HEK293 (cell line): ENCODE data around the gene ISYNA1.
A peak's percentile ranks its signal among the peaks of the same experiment; 100 is the strongest.

ENCODE experiments used
- CTCF ChIA-PET: fragments of 350-600 bp; formaldehyde crosslinking; extraction: SDS; loops from one replicate; lab custom pipeline; 2021; ENCODE audit warnings: antibody characterized with exemption; lab: Yijun Ruan, JAX
- POLR2A ChIA-PET: fragments of 300-600 bp; formaldehyde crosslinking; extraction: SDS; loops from one replicate; lab custom pipeline; 2020; ENCODE audit warnings: antibody characterized with exemption, inconsistent platforms; lab: Yijun Ruan, JAX
- H3K27ac ChIP-seq: fragments of 200-500 bp; sonication (Bioruptor generic); 2 replicates; pipeline ENCODE4 v1.5.1; 2014; ENCODE audit warnings: low read depth, low read length, control low read depth, inconsistent platforms; ENCODE audit errors: extremely low read depth
- H3K36me3 ChIP-seq, 2 experiments: fragments of 200-500 bp in 1 of 2; sonication (Bioruptor generic) in 1 of 2; 1 replicate in 1 of 2; 2 replicates in 1 of 2; pipeline ENCODE4 v1.5.1; 2014 to 2017; ENCODE audit warnings: inconsistent platforms in 2 of 2, low read length in 2 of 2; ENCODE audit not compliant: control insufficient read depth in 2 of 2, insufficient read depth in 1 of 2
- H3K4me1 ChIP-seq: fragments of 200-500 bp; sonication (Bioruptor generic); 2 replicates; pipeline ENCODE4 v1.5.1; 2014; ENCODE audit warnings: mild to moderate bottlenecking, low read length, inconsistent platforms; ENCODE audit not compliant: control insufficient read depth, insufficient read depth
- H3K4me3 ChIP-seq: 2 replicates; pipeline ENCODE4 v1.5.1; 2011; ENCODE audit warnings: low read depth, mild to moderate bottlenecking, control low read depth, low read length, moderate library complexity
- H3K9me3 ChIP-seq: fragments of 200-500 bp; sonication (Bioruptor generic); 2 replicates; pipeline ENCODE4 v1.5.1; 2014; ENCODE audit warnings: low read depth, low read length, inconsistent platforms; ENCODE audit not compliant: control insufficient read depth, insufficient read depth
- GLI2 ChIP-seq: fragments of 450-650 bp; formaldehyde crosslinking; IDR thresholded peaks from 2 replicates; pipeline ENCODE4; 2017; ENCODE audit warnings: missing biosample characterization, missing genetic modification characterization, low read depth, borderline replicate concordance
- HOXA7 ChIP-seq: sonication (generic); formaldehyde crosslinking; IDR thresholded peaks from 2 replicates; pipeline ENCODE4 v1.8.1; 2022; ENCODE audit warnings: missing genetic modification reagents, borderline replicate concordance
- KLF7 ChIP-seq: fragments of 450-650 bp; formaldehyde crosslinking; IDR thresholded peaks from 2 replicates; pipeline ENCODE4 v1.5.1; 2016; ENCODE audit warnings: missing biosample characterization, missing genetic modification characterization, borderline replicate concordance
- KLF8 ChIP-seq: fragments of 450-650 bp; formaldehyde crosslinking; IDR thresholded peaks from 2 replicates; pipeline ENCODE4 v1.5.1; 2016; ENCODE audit warnings: missing biosample characterization, missing genetic modification characterization
- KLF9 ChIP-seq: fragments of 450-650 bp; formaldehyde crosslinking; IDR thresholded peaks from 2 replicates; pipeline ENCODE4 v1.5.1; 2016; ENCODE audit warnings: missing biosample characterization, missing genetic modification characterization, low read depth
- MYNN ChIP-seq: fragments of 450-650 bp; formaldehyde crosslinking; IDR thresholded peaks from 2 replicates; pipeline ENCODE4 v1.5.1; 2016; ENCODE audit warnings: missing biosample characterization, missing genetic modification characterization, borderline replicate concordance
- PBX3 ChIP-seq: sonication (generic); formaldehyde crosslinking; IDR thresholded peaks from 2 replicates; pipeline ENCODE4 v1.8.1; 2022; ENCODE audit warnings: mild to moderate bottlenecking, moderate library complexity, missing genetic modification reagents
- SP3 ChIP-seq: fragments of 450-650 bp; formaldehyde crosslinking; IDR thresholded peaks from 2 replicates; pipeline ENCODE4 v1.5.1; 2016; ENCODE audit warnings: missing biosample characterization, missing genetic modification characterization
- TRIM28 ChIP-seq: IDR thresholded peaks from 2 replicates; pipeline ENCODE4 v1.6.1; 2011; ENCODE audit warnings: low read length, control low read depth, borderline replicate concordance
- YY1 ChIP-seq: fragments of 450-650 bp; formaldehyde crosslinking; IDR thresholded peaks from 2 replicates; pipeline ENCODE4 v1.5.1; 2018; ENCODE audit warnings: missing biosample characterization, missing genetic modification characterization
- ZBTB20 ChIP-seq: fragments of 450-650 bp; formaldehyde crosslinking; IDR thresholded peaks from 2 replicates; pipeline ENCODE4 v1.5.1; 2016; ENCODE audit warnings: missing biosample characterization, missing genetic modification characterization
- ZBTB21 ChIP-seq: fragments of 450-650 bp; formaldehyde crosslinking; IDR thresholded peaks from 2 replicates; pipeline ENCODE4 v1.5.1; 2017; ENCODE audit warnings: missing biosample characterization, missing genetic modification characterization
- ZFP69B ChIP-seq: fragments of 450-650 bp; formaldehyde crosslinking; IDR thresholded peaks from 2 replicates; pipeline ENCODE4 v1.5.1; 2016; ENCODE audit warnings: missing biosample characterization, missing genetic modification characterization
- ZIC2 ChIP-seq: fragments of 450-650 bp; formaldehyde crosslinking; IDR thresholded peaks from 2 replicates; pipeline ENCODE4 v1.5.1; 2016; ENCODE audit warnings: missing biosample characterization, missing genetic modification characterization
- ZNF2 ChIP-seq: fragments of 450-650 bp; formaldehyde crosslinking; IDR thresholded peaks from 2 replicates; pipeline ENCODE4 v1.5.1; 2016; ENCODE audit warnings: missing biosample characterization, missing genetic modification characterization
- ZNF292 ChIP-seq: fragments of 450-650 bp; formaldehyde crosslinking; IDR thresholded peaks from 2 replicates; pipeline ENCODE4 v1.5.1; 2016; ENCODE audit warnings: low read depth, missing biosample characterization, missing genetic modification characterization, borderline replicate concordance
- ZNF335 ChIP-seq: fragments of 450-650 bp; formaldehyde crosslinking; conservative IDR thresholded peaks from 2 replicates; pipeline ENCODE4 v1.5.1; 2016; ENCODE audit warnings: missing biosample characterization, missing genetic modification characterization
- ZNF473 ChIP-seq: fragments of 450-650 bp; formaldehyde crosslinking; IDR thresholded peaks from 2 replicates; pipeline ENCODE4 v1.5.1; 2017; ENCODE audit warnings: missing biosample characterization, missing genetic modification characterization
- ZNF521 ChIP-seq: fragments of 450-650 bp; formaldehyde crosslinking; IDR thresholded peaks from 2 replicates; pipeline ENCODE4 v1.5.1; 2017; ENCODE audit warnings: missing biosample characterization, mild to moderate bottlenecking, missing genetic modification characterization
- ZNF629 ChIP-seq: fragments of 450-650 bp; formaldehyde crosslinking; IDR thresholded peaks from 2 replicates; pipeline ENCODE4 v1.5.1; 2017; ENCODE audit warnings: missing biosample characterization, missing genetic modification characterization
- ZNF654 ChIP-seq: fragments of 450-650 bp; formaldehyde crosslinking; IDR thresholded peaks from 2 replicates; pipeline ENCODE4 v1.5.1; 2016; ENCODE audit warnings: low read depth, missing biosample characterization, missing genetic modification characterization
- ZNF777 ChIP-seq: fragments of 450-650 bp; formaldehyde crosslinking; IDR thresholded peaks from 2 replicates; pipeline ENCODE4 v1.5.1; 2017; ENCODE audit warnings: missing biosample characterization, missing genetic modification characterization, borderline replicate concordance
- ZNF785 ChIP-seq: fragments of 450-650 bp; formaldehyde crosslinking; IDR thresholded peaks from 2 replicates; pipeline ENCODE4 v1.5.1; 2016; ENCODE audit warnings: missing biosample characterization, missing genetic modification characterization
- ZNF843 ChIP-seq: fragments of 450-650 bp; formaldehyde crosslinking; IDR thresholded peaks from 2 replicates; pipeline ENCODE4 v1.5.1; 2016; ENCODE audit warnings: missing biosample characterization, missing genetic modification characterization
- TF ChIP-seq, protein P1 (sequence below): fragments of 450-650 bp; formaldehyde crosslinking; IDR thresholded peaks from 2 replicates; pipeline ENCODE4 v1.5.1; 2016; ENCODE audit warnings: missing biosample characterization, missing genetic modification characterization
- TF ChIP-seq, protein P2 (sequence below): fragments of 450-650 bp; formaldehyde crosslinking; IDR thresholded peaks from 2 replicates; pipeline ENCODE4 v1.5.1; 2016; ENCODE audit warnings: missing biosample characterization, missing genetic modification characterization
- TF ChIP-seq, protein P3 (sequence below): fragments of 450-650 bp; formaldehyde crosslinking; IDR thresholded peaks from 2 replicates; pipeline ENCODE4 v1.5.1; 2016; ENCODE audit warnings: missing biosample characterization, missing genetic modification characterization
- TF ChIP-seq, protein P4 (sequence below): fragments of 450-650 bp; formaldehyde crosslinking; IDR thresholded peaks from 2 replicates; pipeline ENCODE4 v1.5.1; 2016; ENCODE audit warnings: missing biosample characterization, missing genetic modification characterization

ISYNA1 gene

GRCh38 chr19:18419195-18419698, 18.7 kb downstream of the ISYNA1 start, which contains the start of gene SSBP4 (continued):
- TF ChIP-seq ZNF654 (tag by site-specific recombination): no peak
- no peak for TF ChIP-seq YY1 (tag by site-specific recombination)
- no peak for TF ChIP-seq ZNF473

DNA sequence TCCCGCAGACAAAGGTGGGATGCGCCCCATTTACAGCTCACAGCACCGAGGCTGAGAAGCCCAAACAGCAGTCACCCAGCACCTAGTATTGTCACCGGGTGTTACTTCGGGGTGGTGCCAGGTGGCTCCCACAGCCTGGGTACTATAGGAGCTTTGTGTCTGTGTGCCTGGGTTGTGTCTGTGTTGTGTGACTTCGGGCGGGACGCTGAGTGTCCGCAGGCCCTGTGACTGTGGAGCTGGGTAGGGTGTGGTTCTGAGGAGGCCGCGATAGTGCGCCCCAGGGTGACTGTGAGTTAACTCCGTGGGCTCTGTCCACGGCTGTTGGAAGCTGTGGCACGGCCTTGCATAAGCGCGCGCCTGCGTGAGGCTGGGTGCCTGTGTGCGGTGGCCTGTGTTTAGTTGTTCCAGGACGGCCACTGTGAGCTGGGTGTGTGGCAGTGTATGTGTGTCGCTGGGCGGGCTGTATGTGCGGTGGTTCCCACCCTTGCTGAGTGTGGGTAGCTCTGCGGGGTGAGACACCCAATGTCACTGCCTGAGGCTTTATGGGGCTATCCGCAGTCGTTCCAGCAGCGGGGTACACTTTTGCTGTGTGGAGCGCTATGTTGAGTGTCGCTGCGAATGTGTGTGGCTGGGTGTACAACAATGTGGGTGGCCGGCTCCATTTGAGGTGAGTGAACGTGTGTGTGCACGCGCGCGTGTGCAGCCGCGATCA, 19.3 kb downstream of the ISYNA1 start:
- CTCF ChIA-PET: interaction anchor here (0.6 to 4.5 kb wide), 14 partner anchors 9 to 971 kb away, joined by 3 to 32 read pairs (median 4); partner anchors contain the start of gene GDF15
- POLR2A ChIA-PET: interaction anchor here (0.5 to 4.2 kb wide), 7 partner anchors 10 to 413 kb away, joined by 3 to 75 read pairs (median 4); partner anchors contain the start of genes JUND and UPF1
- Histone ChIP-seq H3K4me3 (peak overlapping the region; percentile 53), H3K36me3 (no peaks in the 10 kb centered on the region), H3K9me3 (no peaks in the 10 kb centered on the region), H3K27ac (peak overlapping the region; percentile 63; the same call in 1 of the 2 replicates), H3K4me1 (peaks cover 9% of the 10 kb centered on the region; the same call in 1 of the 2 replicates)
- TF ChIP-seq SP3 (tag by site-specific recombination) (peak; percentile 44; the same call in 1 of the 2 replicates), MYNN (no peak), ZNF785 (peak; percentile 51; the same call in 1 of the 2 replicates), ZNF654 (tag by site-specific recombination) (no peak), ZNF777 (tag by site-specific recombination) (peak; percentile 85; the same call in 1 of the 2 replicates), ZIC2 (tag by site-specific recombination) (peak; percentile 95), GLI2 (tag by site-specific recombination) (no peak), KLF9 (tag by site-specific recombination) (peak; percentile 73), ZBTB21 (tag by site-specific recombination) (0 out of 2 replicates have a peak, but pooled peaks have one; percentile 7), ZNF335 (tag by site-specific recombination) (peak; percentile 83), ZNF292 (tag by site-specific recombination) (no peak), ZFP69B (tag by site-specific recombination) (peak; percentile 95), ZNF2 (peak; percentile 83), KLF8 (peak; percentile 62), PBX3 (CRISPR knock-in tag) (no peak), ZNF521 (no peak), TRIM28 (peak; percentile 37; the same call in 1 of the 2 replicates), HOXA7 (CRISPR knock-in tag) (no peak), KLF7 (tag by site-specific recombination) (peak; percentile 33; the same call in 1 of the 2 replicates), ZNF843 (0 out of 2 replicates have a peak, but pooled peaks have one; percentile 41), ZBTB20 (tag by site-specific recombination) (peak; percentile 13; the same call in 1 of the 2 replicates), ZNF629 (tag by site-specific recombination) (peak; percentile 60)
- TF ChIP-seq, protein P1, sequence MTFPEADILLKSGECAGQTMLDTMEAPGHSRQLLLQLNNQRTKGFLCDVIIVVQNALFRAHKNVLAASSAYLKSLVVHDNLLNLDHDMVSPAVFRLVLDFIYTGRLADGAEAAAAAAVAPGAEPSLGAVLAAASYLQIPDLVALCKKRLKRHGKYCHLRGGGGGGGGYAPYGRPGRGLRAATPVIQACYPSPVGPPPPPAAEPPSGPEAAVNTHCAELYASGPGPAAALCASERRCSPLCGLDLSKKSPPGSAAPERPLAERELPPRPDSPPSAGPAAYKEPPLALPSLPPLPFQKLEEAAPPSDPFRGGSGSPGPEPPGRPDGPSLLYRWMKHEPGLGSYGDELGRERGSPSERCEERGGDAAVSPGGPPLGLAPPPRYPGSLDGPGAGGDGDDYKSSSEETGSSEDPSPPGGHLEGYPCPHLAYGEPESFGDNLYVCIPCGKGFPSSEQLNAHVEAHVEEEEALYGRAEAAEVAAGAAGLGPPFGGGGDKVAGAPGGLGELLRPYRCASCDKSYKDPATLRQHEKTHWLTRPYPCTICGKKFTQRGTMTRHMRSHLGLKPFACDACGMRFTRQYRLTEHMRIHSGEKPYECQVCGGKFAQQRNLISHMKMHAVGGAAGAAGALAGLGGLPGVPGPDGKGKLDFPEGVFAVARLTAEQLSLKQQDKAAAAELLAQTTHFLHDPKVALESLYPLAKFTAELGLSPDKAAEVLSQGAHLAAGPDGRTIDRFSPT: peak; percentile 26
- TF ChIP-seq, protein P2, sequence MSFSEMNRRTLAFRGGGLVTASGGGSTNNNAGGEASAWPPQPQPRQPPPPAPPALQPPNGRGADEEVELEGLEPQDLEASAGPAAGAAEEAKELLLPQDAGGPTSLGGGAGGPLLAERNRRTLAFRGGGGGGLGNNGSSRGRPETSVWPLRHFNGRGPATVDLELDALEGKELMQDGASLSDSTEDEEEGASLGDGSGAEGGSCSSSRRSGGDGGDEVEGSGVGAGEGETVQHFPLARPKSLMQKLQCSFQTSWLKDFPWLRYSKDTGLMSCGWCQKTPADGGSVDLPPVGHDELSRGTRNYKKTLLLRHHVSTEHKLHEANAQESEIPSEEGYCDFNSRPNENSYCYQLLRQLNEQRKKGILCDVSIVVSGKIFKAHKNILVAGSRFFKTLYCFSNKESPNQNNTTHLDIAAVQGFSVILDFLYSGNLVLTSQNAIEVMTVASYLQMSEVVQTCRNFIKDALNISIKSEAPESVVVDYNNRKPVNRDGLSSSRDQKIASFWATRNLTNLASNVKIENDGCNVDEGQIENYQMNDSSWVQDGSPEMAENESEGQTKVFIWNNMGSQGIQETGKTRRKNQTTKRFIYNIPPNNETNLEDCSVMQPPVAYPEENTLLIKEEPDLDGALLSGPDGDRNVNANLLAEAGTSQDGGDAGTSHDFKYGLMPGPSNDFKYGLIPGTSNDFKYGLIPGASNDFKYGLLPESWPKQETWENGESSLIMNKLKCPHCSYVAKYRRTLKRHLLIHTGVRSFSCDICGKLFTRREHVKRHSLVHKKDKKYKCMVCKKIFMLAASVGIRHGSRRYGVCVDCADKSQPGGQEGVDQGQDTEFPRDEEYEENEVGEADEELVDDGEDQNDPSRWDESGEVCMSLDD: peak; percentile 80
- TF ChIP-seq, protein P3, sequence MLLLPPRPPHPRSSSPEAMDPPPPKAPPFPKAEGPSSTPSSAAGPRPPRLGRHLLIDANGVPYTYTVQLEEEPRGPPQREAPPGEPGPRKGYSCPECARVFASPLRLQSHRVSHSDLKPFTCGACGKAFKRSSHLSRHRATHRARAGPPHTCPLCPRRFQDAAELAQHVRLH (tag by site-specific recombination): 0 out of 2 replicates have a peak, but pooled peaks have one; percentile 20
- TF ChIP-seq, protein P4, sequence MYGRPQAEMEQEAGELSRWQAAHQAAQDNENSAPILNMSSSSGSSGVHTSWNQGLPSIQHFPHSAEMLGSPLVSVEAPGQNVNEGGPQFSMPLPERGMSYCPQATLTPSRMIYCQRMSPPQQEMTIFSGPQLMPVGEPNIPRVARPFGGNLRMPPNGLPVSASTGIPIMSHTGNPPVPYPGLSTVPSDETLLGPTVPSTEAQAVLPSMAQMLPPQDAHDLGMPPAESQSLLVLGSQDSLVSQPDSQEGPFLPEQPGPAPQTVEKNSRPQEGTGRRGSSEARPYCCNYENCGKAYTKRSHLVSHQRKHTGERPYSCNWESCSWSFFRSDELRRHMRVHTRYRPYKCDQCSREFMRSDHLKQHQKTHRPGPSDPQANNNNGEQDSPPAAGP (tag by site-specific recombination): 0 out of 2 replicates have a peak, but pooled peaks have one; percentile 76
